Stimulated activated CD4-positive, alpha-beta T cell treated with anti-CD3 and anti-CD28 coated beads, Interleukin-1b, Interleukin-23, amount 100 ng/mL, for 1 hour (primary cell): Measurements from ENCODE around the gene PLPPR2.
A peak's percentile ranks its signal among the peaks of the same experiment; 100 is the strongest.
"Not testable (repeated sequence)": the region's sequence is repeated elsewhere in the genome, so short reads cannot be mapped to it uniquely, and the experiment has no call there.

Experiments
- DNase-seq, 2 donors: peaks; one replicate each; pipeline ENCODE4 v3.0.0-alpha.2; 2020; ENCODE audit warnings: low read depth in 2 of 2

The PLPPR2 gene

DNA sequence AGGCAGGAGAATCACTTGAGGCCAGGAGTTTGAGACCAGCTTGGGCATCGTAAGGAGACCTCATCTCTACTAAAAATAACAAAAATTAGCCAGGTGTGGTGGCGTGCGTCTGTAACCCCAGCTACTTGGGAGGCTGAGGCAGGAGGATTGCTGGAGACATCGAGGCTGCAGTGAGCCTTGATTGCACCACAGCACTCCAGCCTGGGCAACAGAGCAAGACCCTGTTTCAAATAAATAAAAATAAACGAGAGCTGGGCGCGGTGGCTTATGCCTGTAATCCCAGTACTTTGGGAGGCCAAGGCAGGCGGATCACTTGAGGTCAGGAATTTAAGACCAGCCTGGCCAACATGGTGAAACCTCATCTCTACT is 15.1 kb upstream of the PLPPR2 start:
- not testable (repeated sequence) for DNase-seq

DNA sequence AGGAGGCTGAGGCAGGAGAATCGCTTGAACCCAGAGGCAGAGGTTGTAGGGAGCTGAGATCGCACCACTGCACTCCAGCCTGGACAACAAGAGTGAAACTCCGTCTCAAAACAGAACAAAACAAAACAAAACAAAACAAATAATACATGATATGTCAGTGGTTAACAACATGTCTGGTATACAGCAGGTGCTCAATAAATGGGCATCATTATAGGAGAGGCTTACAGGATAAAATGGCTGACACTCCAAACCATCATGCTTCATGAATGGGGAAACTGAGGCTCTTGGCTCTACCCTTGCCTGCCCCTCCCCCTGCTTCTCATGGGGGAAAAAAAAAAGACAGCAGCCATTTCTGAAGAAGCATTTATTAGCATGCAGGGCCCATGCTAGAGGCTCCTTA is 12.8 kb upstream of the PLPPR2 start:
- DNase-seq: no peak

GRCh38 chr19:11345122-11345803 is 10.0 kb upstream of the PLPPR2 start:
- DNase-seq: no peak

GRCh38 chr19:11346104-11346940 is 8.9 kb upstream of the PLPPR2 start, which contains the start of the genes CCDC159 and TMEM205:
CCDC159 (plus strand) TSS chr19:11346519; CDS start chr19:11346607, 88 bp downstream.
TMEM205 (minus strand) TSS chr19:11346268; CDS start chr19:11345619, 649 bp downstream.
- DNase-seq: peak; percentile 94

GRCh38 chr19:11347546-11348039 is 7.6 kb upstream of the PLPPR2 start:
- DNase-seq: no peak

- DNase-seq: no peak
Observed at GRCh38 chr19:11349171-11349570, 6.1 kb upstream of the PLPPR2 start.

GRCh38 chr19:11354102-11354501 is 1.1 kb upstream of the PLPPR2 start:
- not testable (repeated sequence) for DNase-seq

DNA sequence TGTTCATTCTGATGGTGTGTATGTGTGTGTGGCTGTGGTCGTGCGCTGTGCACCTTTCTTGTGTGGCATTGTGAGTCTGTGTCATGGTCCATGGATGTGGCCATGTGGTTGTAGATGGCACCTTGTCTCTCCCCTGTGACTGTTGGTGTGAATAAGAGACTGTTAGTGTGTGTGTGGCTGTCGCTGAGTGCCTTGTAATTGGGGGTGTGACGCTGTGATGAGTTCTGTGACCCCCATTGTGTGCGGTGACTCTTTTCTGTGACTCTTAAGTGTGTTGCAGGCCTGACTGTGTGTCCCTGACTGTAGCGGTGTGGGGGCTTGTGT is 804 bp downstream of the PLPPR2 start:
- DNase-seq: no peak

- no peak for DNase-seq
Observed at GRCh38 chr19:11356676-11357550, 1.7 kb downstream of the PLPPR2 start.

GRCh38 chr19:11359421-11359820 is 4.2 kb downstream of the PLPPR2 start:
- no peak for DNase-seq

- no peak for DNase-seq
Observed at GRCh38 chr19:11361037-11361770, 6.0 kb downstream of the PLPPR2 start.

GRCh38 chr19:11361771-11362731 is 6.8 kb downstream of the PLPPR2 start:
- DNase-seq: no peak

- no peak for DNase-seq
Observed at GRCh38 chr19:11363881-11364280, 8.6 kb downstream of the PLPPR2 start.

- no peak for DNase-seq
Observed at GRCh38 chr19:11364296-11364904, 9.2 kb downstream of the PLPPR2 start.

- no peak for DNase-seq
Observed at GRCh38 chr19:11364935-11365334, 9.7 kb downstream of the PLPPR2 start.

DNA sequence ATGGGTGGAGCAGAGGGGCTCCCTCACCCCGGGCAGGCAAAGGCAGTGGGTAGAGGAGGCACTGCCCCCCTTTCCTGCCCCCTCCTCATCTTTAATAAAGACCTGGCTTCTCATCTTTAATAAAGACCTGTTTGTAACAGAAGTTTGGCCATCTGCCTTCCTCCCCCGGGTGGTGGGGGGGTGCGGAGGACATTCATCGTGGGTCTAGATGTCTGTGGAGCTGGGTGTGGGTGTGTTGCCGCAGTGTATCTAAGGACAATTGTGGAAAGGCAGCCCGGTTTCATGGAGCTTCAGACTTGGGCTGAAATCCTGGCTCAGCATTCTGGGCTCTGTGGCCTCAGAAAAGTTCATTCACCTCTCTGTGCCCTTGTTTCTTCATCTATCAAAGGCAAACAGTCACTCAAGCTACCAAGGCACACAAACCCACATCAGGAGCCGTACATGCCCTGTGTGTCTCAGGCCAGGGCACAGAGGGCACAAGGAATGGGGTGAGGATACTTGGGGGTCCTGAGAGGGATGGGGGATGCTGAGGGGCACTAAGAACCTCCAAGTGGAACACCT is 10.4 kb downstream of the PLPPR2 start:
- DNase-seq: no peak

DNA sequence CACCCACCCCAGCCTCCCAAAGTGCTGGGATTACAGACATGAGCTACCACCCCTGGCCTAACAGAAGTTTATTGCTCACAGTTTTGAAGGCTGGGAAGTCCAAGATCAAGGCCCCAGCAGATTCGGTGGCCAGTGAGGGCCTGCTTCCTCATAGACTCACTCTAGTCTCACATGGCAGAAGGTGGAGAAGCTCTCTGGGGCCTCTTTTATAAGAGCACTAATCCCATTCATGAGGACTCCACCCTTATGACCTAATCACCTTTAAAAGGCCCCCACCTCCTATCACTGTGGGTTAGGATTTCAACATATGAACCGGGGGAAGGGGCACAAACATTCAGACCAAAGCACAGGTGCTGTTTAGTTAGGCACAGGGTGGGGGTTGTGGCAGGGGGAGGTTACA is 12.3 kb downstream of the PLPPR2 start:
- no peak for DNase-seq

- no peak for DNase-seq
Observed at GRCh38 chr19:11370744-11371143, 15.5 kb downstream of the PLPPR2 start.

GRCh38 chr19:11373166-11373884 is 18.1 kb downstream of the PLPPR2 start:
- DNase-seq: no peak
